ENCODE data around the gene S100Z.

DNA sequence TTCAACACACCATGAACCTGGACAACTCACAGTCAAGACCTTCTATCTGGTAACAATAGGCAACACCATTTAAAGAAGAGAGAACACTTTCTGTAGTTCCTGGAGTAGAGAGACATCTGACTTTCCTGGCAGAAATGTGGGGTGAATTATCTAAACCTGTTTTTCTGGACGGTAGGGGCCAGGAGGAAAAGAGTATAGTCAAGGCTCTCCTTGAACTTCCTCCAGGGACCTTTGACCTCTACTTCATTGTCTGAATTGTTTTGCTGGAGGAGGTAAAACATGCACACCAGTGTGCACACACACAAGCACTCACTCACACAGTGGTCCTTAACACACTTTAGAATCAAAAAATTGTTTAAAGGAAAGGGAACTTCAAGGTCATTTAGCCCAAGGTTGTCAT lies 13.2 kb downstream of the S100Z start:
- TF ChIP-seq, protein P1, sequence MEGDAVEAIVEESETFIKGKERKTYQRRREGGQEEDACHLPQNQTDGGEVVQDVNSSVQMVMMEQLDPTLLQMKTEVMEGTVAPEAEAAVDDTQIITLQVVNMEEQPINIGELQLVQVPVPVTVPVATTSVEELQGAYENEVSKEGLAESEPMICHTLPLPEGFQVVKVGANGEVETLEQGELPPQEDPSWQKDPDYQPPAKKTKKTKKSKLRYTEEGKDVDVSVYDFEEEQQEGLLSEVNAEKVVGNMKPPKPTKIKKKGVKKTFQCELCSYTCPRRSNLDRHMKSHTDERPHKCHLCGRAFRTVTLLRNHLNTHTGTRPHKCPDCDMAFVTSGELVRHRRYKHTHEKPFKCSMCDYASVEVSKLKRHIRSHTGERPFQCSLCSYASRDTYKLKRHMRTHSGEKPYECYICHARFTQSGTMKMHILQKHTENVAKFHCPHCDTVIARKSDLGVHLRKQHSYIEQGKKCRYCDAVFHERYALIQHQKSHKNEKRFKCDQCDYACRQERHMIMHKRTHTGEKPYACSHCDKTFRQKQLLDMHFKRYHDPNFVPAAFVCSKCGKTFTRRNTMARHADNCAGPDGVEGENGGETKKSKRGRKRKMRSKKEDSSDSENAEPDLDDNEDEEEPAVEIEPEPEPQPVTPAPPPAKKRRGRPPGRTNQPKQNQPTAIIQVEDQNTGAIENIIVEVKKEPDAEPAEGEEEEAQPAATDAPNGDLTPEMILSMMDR (IDR thresholded peaks at IDR 0.05), result no peak
- no peak for TF ChIP-seq POLR2A (IDR thresholded peaks at IDR 0.05)
